NOMO-1 treated with dmso at 0.1 percent for 144 hours (cell line): ENCODE measurements around the gene EEF2KMT.
"Not testable (repeated sequence)": the region's sequence is repeated elsewhere in the genome, so short reads cannot be mapped to it uniquely, and the experiment has no call there.

ENCODE experiments used
- DNase-seq: peaks from one replicate; lab custom pipeline; 2025; ENCODE audit not compliant: unreplicated experiment; lab: John Stamatoyannopoulos, UW

The EEF2KMT gene

GRCh38 chr16:5097470-5098220 is at the start of gene EEF2KMT:
TSS of gene EEF2KMT (minus strand) at chr16:5097795. CDS start at chr16:5097739, 56 bp downstream.
- peak; percentile 98 for DNase-seq

GRCh38 chr16:5144621-5144956 is 47.0 kb upstream of the EEF2KMT start:
- not testable (repeated sequence) for DNase-seq

GRCh38 chr16:5143761-5144620 is 46.4 kb upstream of the EEF2KMT start:
- no peak for DNase-seq

- not testable (repeated sequence) for DNase-seq
These were observed 42.6 kb upstream of the EEF2KMT start for GRCh38 chr16:5140151-5140550.

GRCh38 chr16:5134739-5135452 is 37.3 kb upstream of the EEF2KMT start:
- DNase-seq: not testable (repeated sequence)

GRCh38 chr16:5132915-5133600 is 35.5 kb upstream of the EEF2KMT start:
- DNase-seq: not testable (repeated sequence)

- DNase-seq: not testable (repeated sequence)
These were observed 33.9 kb upstream of the EEF2KMT start for GRCh38 chr16:5131467-5132004.

- DNase-seq: not testable (repeated sequence)
These were observed 19.9 kb upstream of the EEF2KMT start for GRCh38 chr16:5117300-5118087.

GRCh38 chr16:5116780-5117295 is 19.2 kb upstream of the EEF2KMT start:
- DNase-seq: not testable (repeated sequence)

- not testable (repeated sequence) for DNase-seq
These were observed 13.3 kb upstream of the EEF2KMT start for GRCh38 chr16:5110933-5111332.

GRCh38 chr16:5108505-5109158 is 11.0 kb upstream of the EEF2KMT start:
- DNase-seq: no peak

- not testable (repeated sequence) for DNase-seq
These were observed 7.4 kb upstream of the EEF2KMT start for GRCh38 chr16:5105039-5105438.

- DNase-seq: not testable (repeated sequence)
These were observed 5.9 kb upstream of the EEF2KMT start for GRCh38 chr16:5103296-5104032.

GRCh38 chr16:5099174-5099573 is 1.6 kb upstream of the EEF2KMT start:
- not testable (repeated sequence) for DNase-seq

- DNase-seq: not testable (repeated sequence)
These were observed 895 bp upstream of the EEF2KMT start for GRCh38 chr16:5098221-5099159.

GRCh38 chr16:5097061-5097469 is 530 bp downstream of the EEF2KMT start:
- not testable (repeated sequence) for DNase-seq

GRCh38 chr16:5096437-5097060 is 1.0 kb downstream of the EEF2KMT start:
- not testable (repeated sequence) for DNase-seq
